Measurements from ENCODE around the gene PLEK. TPM values are rescaled to one million over a fixed set of nuclear protein-coding genes. Genes with fewer than 3 reads are reported as not detected.

Gene PLEK
- total and polyA plus RNA-seq, 11 donors: 1.3 to 90.0 (median 3.1) TPM

GRCh38 chr2:68325056-68325455 is 40.0 kb upstream of the PLEK start:
- H3K27ac ChIP-seq: no peak overlapping the region
- DNase-seq: no peak
- H3K36me3 ChIP-seq: no peaks in the 10 kb centered on the region
- WGBS, 4 donors: 75 to 82% (median 82%) methylated on average over 3 of the region's 3 CpGs
- no peak overlapping the region for H3K4me3 ChIP-seq
- intact Hi-C loops (cut with DNase I): no loop called here
- ATAC-seq: no peak
- no peak for TF ChIP-seq POLR2A (IDR thresholded peaks at IDR 0.05)
- no peak for TF ChIP-seq CTCF (IDR thresholded peaks at IDR 0.05)
- no peaks in the 10 kb centered on the region for H3K9me3 ChIP-seq
- peaks cover 0 to 8% (median 4%) of the 10 kb centered on the region in 12 donors for H3K4me1 ChIP-seq
- peaks cover 0 to 10% (median 0%) of the 10 kb centered on the region in 9 donors for H3K27me3 ChIP-seq

DNA sequence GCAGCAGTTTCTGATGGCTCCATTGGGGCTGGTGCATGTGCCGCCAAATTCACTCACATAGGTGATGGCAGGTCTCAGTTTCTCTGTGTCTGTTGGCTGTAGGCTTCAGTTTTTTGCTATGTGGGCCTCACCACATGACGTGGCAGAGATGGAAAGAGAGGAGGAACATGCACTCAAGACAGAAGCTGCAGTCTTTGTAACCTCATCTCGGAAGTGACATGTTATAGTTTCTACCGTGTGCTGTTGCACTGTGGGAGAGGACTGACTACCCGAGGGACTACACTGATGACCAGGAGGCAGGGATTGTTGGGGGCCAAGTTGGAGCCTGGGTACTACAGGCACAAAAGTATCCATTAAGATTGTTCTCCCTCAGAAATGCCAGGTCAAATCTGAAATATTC is 36.2 kb upstream of the PLEK start:
- Histone ChIP-seq H3K4me1 (no peaks in the 10 kb centered on the region), H3K9me3 (no peaks in the 10 kb centered on the region), H3K27ac (no peak overlapping the region), H3K36me3 (no peaks in the 10 kb centered on the region), H3K27me3 (peaks cover 0 to 14% (median 0%) of the 10 kb centered on the region in 9 donors), H3K4me3 (no peak overlapping the region)
- ATAC-seq: no peak
- intact Hi-C loops (cut with DNase I): no loop called here
- WGBS, 4 donors: 65 to 81% (median 75%) methylated on average over 5 of the region's 5 CpGs
- no peak for TF ChIP-seq CTCF (IDR thresholded peaks at IDR 0.05)
- TF ChIP-seq POLR2A (IDR thresholded peaks at IDR 0.05): no peak
- DNase-seq: no peak

- intact Hi-C loops (cut with DNase I): no loop called here
- no peak for ATAC-seq
- Histone ChIP-seq H3K4me3 (no peak overlapping the region), H3K27me3 (peaks cover 0 to 14% (median 0%) of the 10 kb centered on the region in 9 donors), H3K36me3 (no peaks in the 10 kb centered on the region), H3K27ac (no peak overlapping the region), H3K9me3 (no peaks in the 10 kb centered on the region), H3K4me1 (no peaks in the 10 kb centered on the region)
- no peak for TF ChIP-seq POLR2A (IDR thresholded peaks at IDR 0.05)
- TF ChIP-seq CTCF (IDR thresholded peaks at IDR 0.05): no peak
- DNase-seq: no peak
- 67 to 72% (median 70%) methylated on average over 2 of the region's 2 CpGs for WGBS, 4 donors
Observed at GRCh38 chr2:68330691-68331090, 34.4 kb upstream of the PLEK start.

GRCh38 chr2:68333009-68333408 is 32.1 kb upstream of the PLEK start:
- Histone ChIP-seq H3K36me3 (no peaks in the 10 kb centered on the region), H3K4me1 (no peaks in the 10 kb centered on the region), H3K27ac (no peak overlapping the region), H3K9me3 (no peaks in the 10 kb centered on the region), H3K27me3 (peaks cover 0 to 14% (median 0%) of the 10 kb centered on the region in 9 donors), H3K4me3 (no peak overlapping the region)
- TF ChIP-seq CTCF (IDR thresholded peaks at IDR 0.05): no peak
- no peak for TF ChIP-seq POLR2A (IDR thresholded peaks at IDR 0.05)
- intact Hi-C loops (cut with DNase I): no loop called here
- no peak for DNase-seq
- WGBS, 4 donors: 82 to 92% (median 89%) methylated on average over 8 of the region's 8 CpGs
- ATAC-seq: no peak

All from heart left ventricle (tissue), 16 donors.